ENCODE data around the gene ECE1.

The ECE1 gene
- 11.7 to 130 (median 31.6) reads per million in 18 experiments for total RNA-seq

DNA sequence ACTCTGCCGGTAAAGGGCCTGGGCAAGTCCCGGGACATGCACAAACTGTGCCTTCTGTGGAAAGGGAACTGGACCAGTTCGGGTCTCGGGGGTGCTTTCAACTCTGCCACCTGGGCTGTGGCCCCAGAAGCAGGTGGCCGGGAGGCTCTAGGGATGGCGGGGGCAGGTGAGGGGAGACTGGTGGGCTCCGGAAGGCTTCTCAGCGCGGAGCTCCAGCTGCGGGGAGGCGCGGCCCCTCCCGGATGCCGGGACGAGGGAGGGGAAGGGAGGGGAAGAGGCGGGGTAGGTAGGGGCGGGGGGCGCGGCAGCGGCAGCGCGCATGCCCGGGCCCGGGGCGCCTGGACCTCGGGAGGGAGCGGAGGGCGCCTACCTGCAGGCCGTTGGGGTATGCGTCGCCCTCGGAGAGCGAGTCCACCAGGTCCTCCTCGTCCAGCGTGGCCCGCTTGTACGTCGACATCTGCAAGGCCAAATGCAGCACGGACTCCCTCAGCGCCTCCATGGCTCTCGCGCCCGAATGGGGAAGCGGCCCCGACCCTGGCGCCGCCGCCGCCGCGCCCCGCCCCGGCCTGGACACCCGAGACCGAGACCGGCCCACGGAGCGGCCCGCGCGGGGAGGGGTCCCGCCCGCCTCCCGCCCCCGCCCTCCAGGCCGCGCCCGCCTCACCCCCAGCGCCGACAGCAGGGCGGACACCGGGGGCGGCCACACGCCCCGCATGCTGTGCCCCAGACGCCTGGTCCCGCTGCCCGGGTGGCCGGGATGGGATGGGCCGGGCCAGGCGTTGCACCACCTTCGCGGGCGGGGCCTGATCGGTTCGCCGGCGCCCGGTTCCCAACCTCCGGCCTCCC, at the start of gene ECE1:
ECE1 (minus strand) TSS at position 764 of the 846 bp plus-strand sequence; CDS start at position 715, 49 bp downstream.
- peak; percentile 37 to 48 for DNase-seq

DNA sequence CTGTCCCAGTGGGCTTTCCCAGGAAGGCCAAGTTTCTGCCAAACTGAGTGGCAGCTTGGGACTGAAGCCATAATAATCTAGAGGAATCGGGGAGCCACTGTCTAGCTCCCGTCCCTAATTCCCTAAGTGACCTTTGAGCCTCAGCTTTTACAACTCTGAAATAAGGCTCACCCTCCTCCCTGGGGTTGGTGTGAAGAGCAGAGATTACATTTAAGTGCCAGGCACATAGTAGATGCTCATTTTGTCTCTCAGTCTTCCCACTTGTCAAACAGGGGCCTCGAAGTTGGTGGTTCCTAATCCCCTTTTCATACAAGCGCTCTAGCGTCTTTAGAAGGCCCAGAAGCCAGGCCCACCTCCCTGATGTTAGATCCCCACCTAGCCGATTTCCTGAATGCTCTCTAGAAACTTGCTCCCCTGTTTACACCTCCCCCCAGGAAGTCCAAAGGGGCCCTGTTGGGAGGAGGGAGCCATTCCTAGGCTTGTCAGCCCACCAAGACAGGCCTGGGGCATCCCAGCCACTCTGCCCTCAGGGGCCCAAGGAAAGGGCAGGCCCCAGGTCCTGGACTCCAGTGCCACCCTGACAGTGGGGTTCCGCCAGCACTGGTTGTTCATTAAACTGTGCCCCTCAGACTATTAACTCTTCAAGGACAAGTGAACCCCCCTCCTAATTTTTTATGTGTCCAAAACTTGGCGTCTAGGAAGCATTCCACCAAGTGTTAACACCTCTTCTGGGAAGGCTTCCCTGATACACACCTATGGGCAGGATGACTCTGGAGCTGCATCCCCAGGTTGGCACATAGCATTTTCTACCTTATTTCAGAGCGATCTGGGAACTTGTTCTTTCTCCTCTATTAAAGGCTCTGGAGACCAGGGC, 49.3 kb upstream of the ECE1 start:
- DNase-seq: no peak

DNA sequence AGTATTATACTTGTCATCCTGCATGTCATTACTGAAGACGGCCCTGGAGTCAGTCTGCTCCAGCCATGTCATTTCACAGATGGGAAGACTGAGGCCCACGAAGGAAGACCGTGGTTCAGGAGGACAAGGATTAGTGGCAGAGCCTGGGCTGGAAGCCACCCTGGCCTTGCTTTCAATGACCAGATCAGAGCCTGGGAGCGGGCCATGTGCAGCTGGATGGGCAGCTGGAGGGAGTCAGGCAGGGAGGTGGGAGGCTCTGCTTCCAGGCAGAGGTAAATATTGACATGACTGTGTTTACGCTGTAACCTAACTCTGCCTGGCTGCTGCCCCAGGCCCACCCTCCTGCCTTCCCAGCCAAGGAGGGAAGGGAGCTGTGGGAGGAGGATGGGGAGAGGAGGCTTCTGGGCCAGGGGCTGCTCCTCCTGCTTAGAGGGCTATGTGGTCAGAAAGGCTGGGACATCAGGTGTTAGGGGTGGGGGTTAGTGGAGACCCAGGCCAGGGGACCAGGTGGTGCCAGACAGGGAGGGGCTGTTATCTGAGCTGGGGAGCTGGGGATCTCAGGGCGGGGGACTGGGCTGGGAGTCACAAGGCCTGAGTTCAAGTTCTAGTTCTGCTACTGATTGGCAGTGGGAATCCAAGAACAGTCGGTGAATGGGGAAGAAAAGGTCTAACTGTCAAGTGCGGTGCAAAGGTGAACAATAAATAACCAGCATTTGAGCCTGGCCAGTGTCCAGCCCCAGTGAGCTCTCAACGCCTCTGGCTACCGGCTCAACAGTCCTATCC, 48.5 kb upstream of the ECE1 start:
- no peak for DNase-seq

DNA sequence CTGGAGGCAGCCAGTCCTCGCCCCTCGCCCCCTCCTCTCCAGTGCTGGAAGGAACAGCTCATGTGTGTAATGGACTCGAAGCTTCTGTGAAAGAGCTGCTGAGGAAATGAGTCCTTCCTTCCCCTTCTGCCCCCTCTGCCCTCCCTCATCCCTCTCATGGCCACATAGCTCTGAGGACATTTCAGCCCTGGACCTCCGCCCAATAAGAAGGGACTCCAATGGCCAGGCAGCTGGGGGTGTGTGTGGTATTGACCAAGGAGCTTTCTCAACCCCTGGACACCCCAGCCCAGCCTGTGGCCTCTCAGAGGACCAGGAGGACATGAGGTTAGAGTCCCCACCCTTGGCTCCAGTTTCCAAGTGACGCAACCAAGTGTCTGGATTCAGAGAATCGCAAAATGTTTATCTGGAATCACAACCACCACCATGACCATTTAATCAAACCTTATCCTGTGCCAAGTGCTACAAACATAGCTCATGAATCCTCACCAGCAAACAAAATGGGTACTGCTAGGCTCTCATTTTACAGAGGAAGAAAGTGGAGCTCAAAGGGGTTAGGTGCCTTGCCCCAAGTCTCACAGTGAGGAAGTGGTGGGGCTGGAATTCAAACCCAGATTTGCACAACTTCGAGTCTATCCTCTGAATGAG, 47.8 kb upstream of the ECE1 start:
- DNase-seq: peak; percentile 73 to 93

DNA sequence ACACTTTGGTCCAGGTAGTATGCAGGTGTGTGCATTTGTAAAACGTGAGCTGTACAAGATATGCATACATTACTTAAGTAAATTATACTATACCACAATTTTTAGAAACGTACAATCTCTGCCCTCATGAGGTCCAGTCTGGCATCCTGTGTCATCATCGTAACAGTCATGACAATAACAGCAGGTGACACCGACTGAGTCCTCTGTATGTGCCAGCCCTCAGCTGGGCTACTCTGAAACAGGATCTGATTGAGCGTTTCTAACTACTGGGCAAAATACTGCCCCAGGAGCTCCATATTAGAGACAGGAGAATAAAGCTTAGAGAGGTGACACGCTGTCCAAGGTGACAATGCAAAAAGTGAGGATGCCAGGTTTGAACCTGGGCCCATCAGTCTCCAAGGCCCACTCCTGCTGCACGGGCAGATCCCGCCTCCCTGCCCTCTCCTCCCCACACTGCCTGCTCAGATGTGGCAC, 47.2 kb upstream of the ECE1 start:
- no peak for DNase-seq

DNA sequence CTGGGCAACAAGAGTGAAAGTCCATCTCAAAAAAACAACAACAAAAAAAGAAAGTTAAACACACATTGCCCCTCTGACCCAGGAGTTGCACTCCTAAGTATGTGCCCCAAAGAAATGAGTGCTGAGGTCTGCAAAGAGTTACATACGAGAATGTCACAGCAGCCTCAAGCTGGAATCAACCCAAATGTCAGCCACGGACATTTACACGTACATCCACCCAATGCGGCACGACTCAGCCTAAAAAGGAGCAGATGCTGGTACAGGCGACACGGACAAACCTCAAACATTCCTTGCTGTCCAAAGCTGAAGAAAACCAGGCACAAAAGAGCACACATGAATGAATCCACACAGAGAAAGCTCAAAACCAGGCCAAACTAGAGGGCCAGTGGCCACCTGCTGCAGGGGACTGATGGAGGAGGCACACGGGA, 46.8 kb upstream of the ECE1 start:
- DNase-seq: no peak

DNA sequence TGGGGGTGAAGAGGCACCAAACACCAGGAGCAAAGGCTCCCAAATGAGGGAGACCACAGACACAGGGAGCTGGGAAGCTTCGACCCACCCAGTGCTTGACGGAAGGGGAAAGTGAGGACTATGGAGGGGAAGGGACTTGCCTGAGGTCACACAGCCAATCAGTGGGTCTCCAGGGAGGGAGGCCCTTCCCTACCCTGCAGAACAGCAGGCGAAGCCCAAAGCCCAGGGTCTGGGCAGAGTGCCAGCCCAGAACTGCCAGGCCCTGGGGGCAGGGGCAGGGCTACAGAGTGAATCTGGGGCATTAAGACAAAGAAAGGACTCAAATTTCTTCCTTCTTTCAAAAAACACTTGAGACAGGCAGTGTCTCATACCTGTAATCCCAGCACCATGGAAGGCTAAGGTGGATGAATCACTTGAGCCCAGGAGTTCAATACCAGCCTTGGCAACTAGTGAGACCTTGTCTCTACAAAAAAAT, 45.5 kb upstream of the ECE1 start:
- DNase-seq: no peak

DNA sequence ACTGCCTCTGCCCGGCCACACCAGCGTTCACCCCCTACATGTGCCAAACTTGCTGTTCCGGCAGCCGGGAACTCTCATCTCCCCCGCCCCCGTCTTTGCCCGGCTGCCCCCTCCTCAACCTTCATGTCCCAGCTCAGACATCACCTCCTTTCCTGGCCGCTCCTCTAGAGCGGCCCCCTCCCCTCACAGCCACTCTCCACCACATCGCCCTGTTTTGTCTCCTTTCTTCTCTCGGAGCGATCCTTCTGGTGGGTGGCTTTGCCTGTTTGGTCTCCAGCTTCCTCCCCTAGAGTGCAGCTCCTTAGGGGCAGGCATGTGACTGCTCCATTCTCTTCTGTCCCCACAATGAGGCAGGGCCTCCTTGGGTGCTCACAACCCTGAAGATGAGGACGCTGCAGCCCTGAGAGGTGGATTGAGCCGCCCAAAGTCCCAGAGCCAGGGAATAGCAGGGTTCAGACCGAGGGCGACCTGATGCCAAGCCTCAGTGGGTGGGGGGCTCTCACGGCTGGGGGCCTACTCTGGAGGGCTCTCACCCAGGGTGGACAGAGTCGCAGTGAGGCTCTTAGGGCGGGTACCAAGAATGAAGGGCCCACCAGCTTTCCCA, 44.9 kb upstream of the ECE1 start:
- no peak for DNase-seq

DNA sequence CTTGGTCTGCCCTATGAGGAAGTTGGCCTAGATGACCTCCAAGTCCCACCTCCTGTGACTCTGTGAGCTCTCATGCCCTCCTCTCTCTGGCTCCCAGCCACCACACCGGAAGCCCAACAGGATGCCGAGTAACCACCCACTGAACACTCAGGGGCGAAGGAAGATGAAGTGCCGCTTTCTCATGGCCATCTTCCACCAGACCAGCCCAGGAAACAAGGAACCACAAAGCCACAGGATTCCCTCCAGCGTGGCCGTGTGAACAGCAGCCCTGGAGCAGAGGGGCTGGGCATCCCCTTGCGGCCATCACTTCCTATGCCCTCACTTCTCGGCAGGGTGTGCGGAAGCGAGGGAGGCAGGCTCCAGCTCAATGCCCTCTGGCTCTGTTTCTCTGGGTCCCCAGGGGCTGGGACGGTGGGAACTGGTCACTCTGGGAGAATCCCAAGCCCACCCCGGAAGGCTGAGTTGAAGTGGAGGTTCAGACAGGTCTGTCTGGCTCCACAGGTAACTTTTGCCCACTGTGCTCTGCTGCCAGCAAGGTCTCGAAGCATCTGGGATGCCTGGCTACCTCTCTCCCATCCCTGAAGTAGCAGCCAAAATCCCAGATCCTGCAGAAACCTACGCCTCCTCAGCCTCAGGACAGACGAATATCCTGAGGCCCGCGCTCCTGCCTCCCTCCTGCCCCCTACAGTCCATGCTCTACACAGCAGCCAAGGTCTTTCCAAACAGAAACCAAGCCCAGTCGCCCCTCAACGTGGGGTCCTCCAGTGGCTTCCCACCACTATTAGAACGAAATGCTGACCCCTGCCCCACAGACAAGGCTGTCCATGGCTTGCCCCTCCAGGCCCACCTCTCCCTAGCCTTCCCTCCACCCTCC, 44.2 kb upstream of the ECE1 start:
- DNase-seq: peak; percentile 94 to 95

DNA sequence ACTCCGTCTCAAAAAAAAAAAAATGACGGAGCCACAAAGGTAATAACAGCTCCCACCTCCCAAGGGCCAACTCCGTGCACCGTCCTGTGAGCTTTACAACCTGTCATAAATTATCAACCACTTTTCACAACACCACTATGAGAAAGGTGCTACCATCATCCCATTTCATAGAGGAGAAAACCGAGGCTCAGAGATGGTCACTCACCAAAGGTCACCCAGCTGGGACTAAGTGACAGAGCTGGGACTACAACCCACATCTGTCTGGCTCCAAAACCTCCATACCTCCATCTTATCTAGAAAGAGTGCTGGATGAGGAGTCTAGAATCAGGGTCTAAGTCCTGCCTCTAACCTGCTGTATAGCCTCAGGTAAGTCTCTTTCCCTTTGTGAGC, 43.6 kb upstream of the ECE1 start:
- no peak for DNase-seq

DNA sequence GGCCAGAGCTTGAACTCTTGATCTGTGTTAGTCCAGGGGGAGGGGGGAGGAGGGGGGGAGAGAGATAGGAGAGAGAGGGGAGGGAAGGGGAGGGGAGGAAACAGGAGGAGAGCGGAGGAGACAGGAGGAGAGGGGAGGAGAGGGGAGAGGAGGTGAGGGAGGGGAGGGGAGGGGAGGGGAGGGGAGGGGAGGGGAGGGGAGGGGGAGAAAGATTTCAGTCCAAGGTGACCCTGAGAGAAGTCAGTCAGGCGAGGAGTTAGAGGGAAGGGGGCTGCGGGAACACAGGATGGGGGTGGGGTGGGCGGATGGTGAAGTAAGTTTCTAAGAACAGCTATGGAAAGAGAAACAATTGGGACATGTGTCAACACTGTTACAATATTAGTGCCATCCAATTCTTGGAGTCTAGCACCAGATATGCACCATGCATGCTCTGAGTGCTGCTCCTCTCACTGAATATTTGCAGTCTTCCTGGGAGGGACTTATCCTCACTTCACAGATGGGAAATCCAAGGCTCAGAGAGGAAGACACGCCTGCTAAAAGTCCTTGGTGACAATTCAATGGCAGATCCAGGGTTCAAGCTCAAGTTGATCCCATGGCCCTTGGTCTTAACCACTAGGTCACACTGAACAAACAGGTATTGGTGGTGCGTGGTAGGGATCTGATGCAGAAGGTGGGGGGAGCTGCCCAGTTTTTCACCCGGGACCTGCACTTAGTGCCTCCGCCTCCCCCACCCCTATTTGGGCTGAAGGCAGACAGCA, 42.5 kb upstream of the ECE1 start:
- peak; percentile 56 to 59 for DNase-seq

DNA sequence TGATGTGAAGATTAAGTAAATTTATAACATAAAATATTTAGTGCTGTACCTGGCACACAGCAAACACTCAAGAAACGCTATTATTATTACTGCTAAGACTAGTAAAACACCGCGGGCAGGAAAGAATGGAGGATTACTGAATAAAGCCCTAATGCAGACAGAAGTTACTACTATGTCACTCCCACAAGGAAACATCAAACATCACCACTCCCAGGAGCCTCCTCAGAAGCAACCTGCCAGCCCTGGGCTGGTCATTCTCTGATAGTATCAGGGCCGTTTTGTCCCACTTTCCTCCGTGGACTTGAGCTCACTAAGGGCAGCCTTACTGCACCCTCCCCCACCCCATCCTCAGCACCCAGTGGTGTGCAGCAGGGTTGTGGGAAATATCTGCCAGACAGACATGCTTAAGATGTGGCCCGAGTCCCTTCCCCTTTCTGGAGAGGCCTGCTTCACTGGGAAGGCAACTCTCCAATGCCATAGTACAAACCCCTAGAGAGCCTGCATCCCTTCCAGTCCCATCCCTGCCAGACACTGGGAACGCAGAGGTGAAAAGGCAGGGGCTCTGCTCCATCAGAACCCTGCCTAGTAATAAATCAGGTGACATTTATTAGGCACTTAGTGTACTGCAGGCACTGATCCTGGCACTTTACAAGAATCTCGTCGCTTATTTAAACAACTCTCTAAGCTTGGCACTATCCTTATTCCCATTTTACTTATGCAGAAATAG, 41.7 kb upstream of the ECE1 start:
- peak; percentile 32 to 55 for DNase-seq

DNA sequence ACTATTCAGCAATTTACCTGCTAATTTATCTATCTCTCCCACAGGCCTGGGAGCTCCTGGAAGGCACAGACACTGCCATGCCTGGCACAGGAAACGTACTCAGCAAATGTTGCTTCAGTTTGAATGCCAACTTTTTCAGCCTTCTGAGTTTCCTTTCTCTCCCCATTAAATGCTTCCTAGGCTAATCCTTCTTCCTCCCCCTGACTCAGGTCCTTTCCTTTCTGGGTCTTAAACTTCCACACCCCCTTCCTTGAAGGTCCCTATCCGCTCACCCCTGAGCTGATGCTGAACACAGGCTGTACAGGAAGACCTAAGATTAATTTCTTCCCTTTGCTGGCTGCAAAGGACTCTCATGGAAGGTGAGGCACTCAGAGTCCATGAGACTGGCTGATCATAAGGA, 40.3 kb upstream of the ECE1 start:
- no peak for DNase-seq

DNA sequence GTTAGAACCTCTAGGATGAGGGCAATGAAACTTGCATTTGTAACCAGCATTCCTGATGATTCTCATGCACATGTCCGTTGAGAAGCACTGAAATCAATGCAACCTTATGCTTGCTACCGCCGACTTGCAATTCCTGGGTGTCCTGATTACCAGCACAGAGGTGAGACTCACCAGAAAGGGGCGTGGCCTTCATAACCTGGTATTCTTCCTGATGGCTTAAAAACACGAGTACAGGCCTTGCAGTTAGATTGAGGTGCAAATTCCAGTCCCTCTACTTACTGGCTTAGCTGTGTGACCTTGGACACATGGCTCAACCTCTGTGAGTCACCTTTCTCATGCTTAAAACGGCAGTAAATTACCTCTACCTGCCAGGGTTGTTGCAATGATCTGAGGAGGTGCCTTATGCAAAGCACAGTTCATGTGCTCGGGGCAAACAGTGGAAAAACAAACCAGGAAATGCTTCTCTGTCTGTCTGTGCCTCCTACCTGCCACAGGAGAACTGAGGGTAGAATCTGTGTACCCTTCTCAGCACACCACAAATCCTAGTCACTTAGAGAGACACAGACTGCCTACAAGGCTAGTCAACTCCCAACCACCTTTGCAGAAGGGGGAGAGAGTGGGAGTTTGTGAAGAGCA, 39.1 kb upstream of the ECE1 start:
- no peak for DNase-seq

DNA sequence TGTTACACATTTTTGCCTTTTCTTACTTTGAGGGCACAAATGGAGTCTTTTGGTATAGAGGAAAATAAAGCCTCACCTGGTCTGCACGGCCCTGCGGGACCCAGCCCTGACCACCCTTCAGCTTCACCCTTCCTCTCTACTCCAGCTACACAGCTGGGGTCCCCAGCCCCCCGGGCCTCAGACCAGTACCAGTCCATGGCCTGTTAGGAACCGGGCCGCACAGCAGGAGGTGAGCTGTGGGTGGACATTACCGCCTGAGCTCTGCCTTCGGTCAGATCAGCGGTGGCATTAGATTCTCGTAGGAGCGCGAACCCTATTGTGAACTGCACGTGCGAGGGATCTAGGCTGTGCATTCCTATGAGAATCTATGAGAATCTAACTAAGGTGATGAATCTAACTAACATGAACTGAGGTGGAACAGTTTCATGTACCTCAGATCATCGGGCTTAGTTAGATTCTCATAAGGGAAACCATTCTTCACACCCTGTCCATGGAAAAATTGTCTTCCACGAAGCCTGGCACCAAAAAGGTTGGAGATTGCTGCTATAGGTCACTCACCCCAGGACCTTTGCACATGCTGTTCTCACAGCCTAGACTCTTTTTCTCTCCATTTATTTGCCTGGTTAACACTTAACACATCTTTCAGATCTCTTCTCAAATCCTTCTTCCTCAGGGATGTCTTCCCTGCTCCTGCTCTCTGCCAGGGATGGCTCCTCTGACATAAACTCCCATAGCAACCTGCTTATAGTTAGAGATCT, 37.5 kb upstream of the ECE1 start:
- no peak for DNase-seq

DNA sequence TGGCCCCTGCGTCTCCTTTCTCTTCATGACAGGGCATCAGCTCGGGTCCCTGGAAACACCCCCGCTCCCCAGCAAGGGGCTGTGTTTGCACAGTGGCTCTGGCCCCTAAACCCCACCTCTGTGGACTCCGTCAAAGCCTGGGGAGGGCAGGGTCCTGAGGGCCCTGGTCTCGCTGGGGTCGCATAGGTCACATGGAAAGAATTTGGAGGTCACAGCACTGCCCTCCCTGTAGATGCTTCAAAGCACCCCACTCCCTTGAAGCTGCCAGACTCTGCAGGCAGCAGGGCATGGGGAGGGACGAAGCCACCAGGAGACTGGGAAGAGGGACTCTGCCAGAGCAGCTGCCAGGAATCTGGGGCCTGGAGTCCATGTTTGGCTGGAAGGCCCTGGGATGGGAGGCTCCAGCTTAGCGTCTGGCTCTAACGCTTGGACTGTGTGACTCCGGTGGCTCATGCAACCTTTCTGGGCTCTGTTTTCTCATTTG, 36.6 kb upstream of the ECE1 start:
- no peak for DNase-seq

DNA sequence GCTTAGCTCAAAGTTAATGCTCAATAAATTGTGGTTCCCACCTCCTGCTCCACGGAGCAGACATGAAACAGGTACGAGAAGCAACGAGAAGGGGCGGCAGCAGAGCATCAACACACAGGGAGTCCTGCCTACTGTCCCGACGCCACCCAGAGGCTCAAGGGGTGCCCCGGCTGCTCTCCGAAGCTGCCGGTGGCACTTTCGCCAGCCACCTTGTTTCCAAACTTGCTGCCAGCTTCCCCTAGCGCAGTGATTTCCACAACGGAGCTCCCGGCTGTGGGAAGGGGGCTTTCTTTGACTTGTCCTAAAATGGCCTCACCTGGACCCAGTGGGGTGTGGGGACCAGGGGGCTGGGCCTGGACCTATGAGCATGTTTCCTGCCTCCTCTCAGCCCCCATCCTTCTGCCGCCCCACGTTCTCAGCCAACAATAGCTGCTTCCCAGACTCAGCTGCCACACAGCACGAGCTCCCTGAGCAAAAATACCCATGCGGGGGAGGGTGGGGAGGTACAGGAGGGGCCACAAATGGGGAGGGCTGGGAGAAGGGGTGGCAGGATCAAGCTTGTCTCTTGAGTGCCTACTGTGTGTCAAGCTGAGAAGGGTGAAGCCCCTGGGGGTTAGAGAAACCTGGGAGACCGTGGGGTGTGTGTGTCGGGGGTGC, 35.6 kb upstream of the ECE1 start:
- DNase-seq: no peak

Measured in inflammatory macrophage (primary cell).